ENCODE data around the gene DIO1.
A peak's percentile ranks its signal among the peaks of the same experiment; 100 is the strongest.

Gene DIO1

GRCh38 chr1:53893999-53894636 lies at the start of gene DIO1:
TSS of gene DIO1 (plus strand) at chr1:53894187. CDS start at chr1:53894211, 24 bp downstream.
- TF ChIP-seq CTCF (IDR thresholded peaks at IDR 0.05; ENCODE audit: low read length, missing control alignments): no peak
- H3K4me3 ChIP-seq (replicated peaks; ENCODE audit: low read depth, low read length): no peak within 1 kb of the TSS
- no peak for DNase-seq (ENCODE audit: low read depth)

- no peak for TF ChIP-seq CTCF (IDR thresholded peaks at IDR 0.05; ENCODE audit: low read length, missing control alignments)
- no peak overlapping the region for H3K4me3 ChIP-seq (replicated peaks; ENCODE audit: low read depth, low read length)
- peak; percentile 16 for DNase-seq (ENCODE audit: low read depth)
These were observed 46.0 kb upstream of the DIO1 start for GRCh38 chr1:53847980-53848379.

- TF ChIP-seq CTCF (IDR thresholded peaks at IDR 0.05; ENCODE audit: low read length, missing control alignments): no peak
- DNase-seq (ENCODE audit: low read depth): no peak
- H3K4me3 ChIP-seq (replicated peaks; ENCODE audit: low read depth, low read length): no peak overlapping the region
These were observed 43.8 kb upstream of the DIO1 start for GRCh38 chr1:53850082-53850673.

- no peak for TF ChIP-seq CTCF (IDR thresholded peaks at IDR 0.05; ENCODE audit: low read length, missing control alignments)
- no peak overlapping the region for H3K4me3 ChIP-seq (replicated peaks; ENCODE audit: low read depth, low read length)
- DNase-seq (ENCODE audit: low read depth): no peak
These were observed 42.3 kb upstream of the DIO1 start for GRCh38 chr1:53851571-53852285.

- TF ChIP-seq CTCF (IDR thresholded peaks at IDR 0.05; ENCODE audit: low read length, missing control alignments): peak; percentile 91
- DNase-seq (ENCODE audit: low read depth): peak; percentile 68
- H3K4me3 ChIP-seq (replicated peaks; ENCODE audit: low read depth, low read length): no peak overlapping the region
These were observed 33.0 kb upstream of the DIO1 start for GRCh38 chr1:53860967-53861411.

GRCh38 chr1:53862507-53862906 lies 31.5 kb upstream of the DIO1 start:
- H3K4me3 ChIP-seq (replicated peaks; ENCODE audit: low read depth, low read length): no peak overlapping the region
- TF ChIP-seq CTCF (IDR thresholded peaks at IDR 0.05; ENCODE audit: low read length, missing control alignments): no peak
- no peak for DNase-seq (ENCODE audit: low read depth)
